Measurements from ENCODE around the gene ATP1A4. TPM values are rescaled to one million over a fixed set of nuclear protein-coding genes. Genes with fewer than 3 reads are reported as not detected.

ATP1A4 gene
- total and polyA plus RNA-seq, 9 of the 15 experiments (the other 6 are each of a cell fraction or from before 2014, with no cell fraction given), result 0.07 TPM; not detected in 8

DNA sequence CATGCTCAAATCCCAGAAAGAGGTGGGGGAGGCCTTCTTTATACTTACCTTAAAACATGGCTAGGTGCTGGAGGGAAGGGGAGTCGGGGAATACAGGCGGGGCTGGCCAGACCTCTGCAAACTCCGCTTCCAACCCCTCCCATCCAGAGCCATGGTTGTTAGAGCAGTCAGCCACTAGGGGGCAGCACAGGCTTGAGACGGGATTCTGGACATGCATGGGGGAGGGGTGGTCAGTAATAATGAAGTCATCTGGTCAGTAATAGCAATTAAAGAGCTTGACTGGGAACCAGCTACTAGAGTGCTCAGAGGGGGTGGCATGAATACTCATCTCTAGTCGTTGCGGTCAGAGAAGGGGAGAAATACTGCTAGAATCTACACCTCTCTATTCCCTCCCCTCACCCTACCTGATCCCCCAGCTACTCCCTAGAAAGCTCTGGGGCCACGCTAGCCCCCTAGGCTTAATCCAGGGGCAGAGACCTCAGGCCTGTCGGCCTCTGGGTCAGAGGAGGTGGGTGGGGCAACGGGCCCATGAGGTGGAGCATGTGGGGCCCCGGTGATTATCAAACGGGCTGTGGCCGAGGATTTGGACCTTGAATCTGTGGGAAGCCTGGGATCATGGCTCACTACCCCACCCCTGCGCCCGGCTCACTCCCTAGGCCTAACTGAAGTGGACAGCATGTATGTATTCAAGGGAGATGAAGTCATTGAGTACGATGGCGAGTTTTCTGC lies 41.9 kb downstream of the ATP1A4 start (continued):
- TF ChIP-seq RBM17 (IDR thresholded peaks at IDR 0.05; ENCODE audit: borderline replicate concordance, low read depth, low read length), result no peak
- TF ChIP-seq PHTF2 (CRISPR knock-in tag; IDR thresholded peaks at IDR 0.05), result no peak
- TF ChIP-seq ZNF140 (CRISPR knock-in tag; IDR thresholded peaks at IDR 0.05), result no peak
- no peak for TF ChIP-seq GATAD2A (IDR thresholded peaks at IDR 0.05)
- peak; percentile 23; the same call in 1 of the 2 replicates for TF ChIP-seq FOXP1 (CRISPR knock-in tag; IDR thresholded peaks at IDR 0.05)
- no peak for TF ChIP-seq FOXA3 (CRISPR knock-in tag; conservative IDR thresholded peaks at IDR 0.05 in 1 of 2, IDR thresholded peaks at IDR 0.05 in 1 of 2)
- no peak for TF ChIP-seq ZFP1 (CRISPR knock-in tag; IDR thresholded peaks at IDR 0.05)
- TF ChIP-seq PHF21A (IDR thresholded peaks at IDR 0.05; ENCODE audit: borderline replicate concordance, low read depth), result peak; percentile 50; the same call in 1 of the 2 replicates
- TF ChIP-seq ATF7 (IDR thresholded peaks at IDR 0.05), result peak; percentile 96
- TF ChIP-seq, protein P1, sequence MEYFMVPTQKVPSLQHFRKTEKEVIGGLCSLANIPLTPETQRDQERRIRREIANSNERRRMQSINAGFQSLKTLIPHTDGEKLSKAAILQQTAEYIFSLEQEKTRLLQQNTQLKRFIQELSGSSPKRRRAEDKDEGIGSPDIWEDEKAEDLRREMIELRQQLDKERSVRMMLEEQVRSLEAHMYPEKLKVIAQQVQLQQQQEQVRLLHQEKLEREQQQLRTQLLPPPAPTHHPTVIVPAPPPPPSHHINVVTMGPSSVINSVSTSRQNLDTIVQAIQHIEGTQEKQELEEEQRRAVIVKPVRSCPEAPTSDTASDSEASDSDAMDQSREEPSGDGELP (CRISPR knock-in tag; IDR thresholded peaks at IDR 0.05; ENCODE audit: borderline replicate concordance), result peak; percentile 64; the same call in 1 of the 2 replicates
- TF ChIP-seq, protein P2, sequence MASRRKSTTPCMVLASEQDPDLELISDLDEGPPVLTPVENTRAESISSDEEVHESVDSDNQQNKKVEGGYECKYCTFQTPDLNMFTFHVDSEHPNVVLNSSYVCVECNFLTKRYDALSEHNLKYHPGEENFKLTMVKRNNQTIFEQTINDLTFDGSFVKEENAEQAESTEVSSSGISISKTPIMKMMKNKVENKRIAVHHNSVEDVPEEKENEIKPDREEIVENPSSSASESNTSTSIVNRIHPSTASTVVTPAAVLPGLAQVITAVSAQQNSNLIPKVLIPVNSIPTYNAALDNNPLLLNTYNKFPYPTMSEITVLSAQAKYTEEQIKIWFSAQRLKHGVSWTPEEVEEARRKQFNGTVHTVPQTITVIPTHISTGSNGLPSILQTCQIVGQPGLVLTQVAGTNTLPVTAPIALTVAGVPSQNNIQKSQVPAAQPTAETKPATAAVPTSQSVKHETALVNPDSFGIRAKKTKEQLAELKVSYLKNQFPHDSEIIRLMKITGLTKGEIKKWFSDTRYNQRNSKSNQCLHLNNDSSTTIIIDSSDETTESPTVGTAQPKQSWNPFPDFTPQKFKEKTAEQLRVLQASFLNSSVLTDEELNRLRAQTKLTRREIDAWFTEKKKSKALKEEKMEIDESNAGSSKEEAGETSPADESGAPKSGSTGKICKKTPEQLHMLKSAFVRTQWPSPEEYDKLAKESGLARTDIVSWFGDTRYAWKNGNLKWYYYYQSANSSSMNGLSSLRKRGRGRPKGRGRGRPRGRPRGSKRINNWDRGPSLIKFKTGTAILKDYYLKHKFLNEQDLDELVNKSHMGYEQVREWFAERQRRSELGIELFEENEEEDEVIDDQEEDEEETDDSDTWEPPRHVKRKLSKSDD (conservative IDR thresholded peaks at IDR 0.05; ENCODE audit: low read length), result 0 out of 2 replicates have a peak, but pooled peaks have one; percentile 59
- no peak for TF ChIP-seq ZNF75A (CRISPR knock-in tag; IDR thresholded peaks at IDR 0.05)
- TF ChIP-seq HMG20B (CRISPR knock-in tag; IDR thresholded peaks at IDR 0.05), result no peak
- TF ChIP-seq ZC3H11A (IDR thresholded peaks at IDR 0.05; ENCODE audit: low read depth, low read length), result no peak

Data from K562 (cell line).